GM18505 (cell line): ENCODE data around the gene ZBTB2.
"Not testable (repeated sequence)": the region's sequence is repeated elsewhere in the genome, so short reads cannot be mapped to it uniquely, and the experiment has no call there.

Experiments
- ATAC-seq: cut with Tn5 transposase; IDR thresholded peaks from one replicate; pipeline ENCODE4 v1.9.1; 2021; ENCODE audit not compliant: unreplicated experiment
- POLR2A ChIP-seq: IDR thresholded peaks from 4 replicates; pipeline ENCODE4 v1.6.1; 2011; ENCODE audit warnings: borderline replicate concordance; ENCODE audit not compliant: insufficient read depth, insufficient read length; ENCODE audit errors: extremely low read depth

Gene ZBTB2

GRCh38 chr6:151350442-151351145 is 40.8 kb downstream of the ZBTB2 start:
- no peak for TF ChIP-seq POLR2A
- no peak for ATAC-seq

GRCh38 chr6:151349651-151350270 is 41.6 kb downstream of the ZBTB2 start:
- ATAC-seq = no peak
- TF ChIP-seq POLR2A = no peak

- not testable (repeated sequence) for ATAC-seq
These were observed 48.6 kb downstream of the ZBTB2 start for GRCh38 chr6:151342750-151343149.

GRCh38 chr6:151341476-151342195 is 49.7 kb downstream of the ZBTB2 start:
- ATAC-seq = no peak
- TF ChIP-seq POLR2A = no peak

GRCh38 chr6:151340219-151340978 is 51.0 kb downstream of the ZBTB2 start:
- no peak for TF ChIP-seq POLR2A

GRCh38 chr6:151339369-151339768 is 52.0 kb downstream of the ZBTB2 start:
- no peak for ATAC-seq
- no peak for TF ChIP-seq POLR2A

More at GRCh38 chr6:151340219-151340978, 51.0 kb downstream of the ZBTB2 start:
- no peak for ATAC-seq

- ATAC-seq = no peak
- no peak for TF ChIP-seq POLR2A
These were observed 52.6 kb downstream of the ZBTB2 start for GRCh38 chr6:151338651-151339200.

- no peak for TF ChIP-seq POLR2A
- no peak for ATAC-seq
These were observed 55.4 kb downstream of the ZBTB2 start for GRCh38 chr6:151335930-151336329.

GRCh38 chr6:151330130-151330696 is 61.1 kb downstream of the ZBTB2 start:
- no peak for TF ChIP-seq POLR2A
- no peak for ATAC-seq

- ATAC-seq = no peak
- TF ChIP-seq POLR2A = no peak
These were observed 64.3 kb downstream of the ZBTB2 start for GRCh38 chr6:151327101-151327500.

- no peak for ATAC-seq
- TF ChIP-seq POLR2A = no peak
These were observed 65.1 kb downstream of the ZBTB2 start for GRCh38 chr6:151326116-151326825.
